ENCODE measurements around the gene PPP1R13L.

The PPP1R13L gene

GRCh38 chr19:45440259-45440638 is 35.4 kb upstream of the PPP1R13L start (continued):
- TF ChIP-seq, protein P1, sequence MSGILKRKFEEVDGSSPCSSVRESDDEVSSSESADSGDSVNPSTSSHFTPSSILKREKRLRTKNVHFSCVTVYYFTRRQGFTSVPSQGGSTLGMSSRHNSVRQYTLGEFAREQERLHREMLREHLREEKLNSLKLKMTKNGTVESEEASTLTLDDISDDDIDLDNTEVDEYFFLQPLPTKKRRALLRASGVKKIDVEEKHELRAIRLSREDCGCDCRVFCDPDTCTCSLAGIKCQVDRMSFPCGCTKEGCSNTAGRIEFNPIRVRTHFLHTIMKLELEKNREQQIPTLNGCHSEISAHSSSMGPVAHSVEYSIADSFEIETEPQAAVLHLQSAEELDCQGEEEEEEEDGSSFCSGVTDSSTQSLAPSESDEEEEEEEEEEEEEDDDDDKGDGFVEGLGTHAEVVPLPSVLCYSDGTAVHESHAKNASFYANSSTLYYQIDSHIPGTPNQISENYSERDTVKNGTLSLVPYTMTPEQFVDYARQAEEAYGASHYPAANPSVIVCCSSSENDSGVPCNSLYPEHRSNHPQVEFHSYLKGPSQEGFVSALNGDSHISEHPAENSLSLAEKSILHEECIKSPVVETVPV (CRISPR knock-in tag; IDR thresholded peaks at IDR 0.05) = no peak
- no peak for TF ChIP-seq ISL1 (CRISPR knock-in tag; IDR thresholded peaks at IDR 0.05)
- TF ChIP-seq TSHZ2 (CRISPR knock-in tag; IDR thresholded peaks at IDR 0.05) = no peak
- no peak for TF ChIP-seq CSDC2 (CRISPR knock-in tag; IDR thresholded peaks at IDR 0.05)
- no peak for TF ChIP-seq SNAI2 (CRISPR knock-in tag; IDR thresholded peaks at IDR 0.05)
- no peak for TF ChIP-seq RARB (CRISPR knock-in tag; IDR thresholded peaks at IDR 0.05)

DNA sequence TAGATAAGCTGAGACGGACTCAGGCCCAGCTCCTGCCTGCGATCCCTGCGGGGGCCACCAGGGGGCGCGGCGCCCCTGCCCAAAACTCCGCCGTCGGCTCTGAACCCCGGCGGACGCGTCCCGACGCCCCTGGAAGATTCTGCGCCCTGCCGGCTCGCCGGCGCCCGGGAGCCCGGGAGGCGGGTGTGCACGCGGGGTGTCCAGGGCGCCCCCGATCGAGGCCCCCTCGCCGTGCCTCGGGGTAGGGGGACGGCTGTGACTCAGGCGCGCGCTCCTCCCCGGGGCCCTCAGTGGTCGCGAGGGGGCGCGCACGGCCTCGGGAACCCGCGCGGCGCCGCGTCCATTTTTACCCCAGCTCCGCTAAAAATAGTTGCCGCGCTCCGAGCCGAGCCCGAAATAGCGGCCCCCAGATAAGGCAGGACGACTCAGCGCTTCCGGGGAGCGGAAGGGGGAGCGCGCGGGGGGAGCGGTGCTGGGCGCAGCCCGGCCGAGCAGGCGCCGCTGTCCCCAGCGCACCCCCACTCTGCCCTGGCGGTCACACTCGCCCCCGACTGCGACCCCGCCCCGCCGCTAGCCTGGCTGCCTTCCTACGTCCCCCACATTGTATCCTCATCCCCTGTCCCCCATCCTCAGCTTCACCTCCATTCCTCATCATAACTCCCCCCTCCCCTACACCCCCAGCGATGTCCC is 34.8 kb upstream of the PPP1R13L start:
- ATAC-seq = peak; percentile 48
- 0 out of 2 replicates have a peak, but pooled peaks have one; percentile 23 for TF ChIP-seq PATZ1 (CRISPR knock-in tag; IDR thresholded peaks at IDR 0.05; ENCODE audit: borderline replicate concordance)
- 0 out of 2 replicates have a peak, but pooled peaks have one; percentile 46 for TF ChIP-seq ZFP3 (CRISPR knock-in tag; IDR thresholded peaks at IDR 0.05)
- TF ChIP-seq SNAI2 (CRISPR knock-in tag; IDR thresholded peaks at IDR 0.05) = no peak
- 0 out of 2 replicates have a peak, but pooled peaks have one; percentile 45 for TF ChIP-seq CSDC2 (CRISPR knock-in tag; IDR thresholded peaks at IDR 0.05)

DNA sequence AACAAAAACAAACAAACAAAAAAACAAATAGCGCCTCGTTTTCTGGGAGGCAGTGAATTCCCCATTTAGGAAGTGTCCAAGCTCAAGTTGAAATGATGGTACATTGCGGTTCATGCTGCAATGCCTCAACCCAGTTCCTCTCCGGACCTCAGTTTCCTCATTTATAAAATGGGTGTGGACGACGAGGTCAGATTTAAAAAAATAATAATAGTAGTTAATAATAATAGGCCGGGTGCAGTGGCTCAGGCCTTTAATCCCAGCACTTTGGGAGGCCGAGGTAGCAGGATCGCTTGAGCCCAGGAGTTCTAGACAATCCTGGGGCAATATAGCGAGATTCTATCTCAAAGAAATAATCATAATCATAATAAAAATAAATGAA is 34.3 kb upstream of the PPP1R13L start:
- no peak for ATAC-seq
- TF ChIP-seq RARB (CRISPR knock-in tag; IDR thresholded peaks at IDR 0.05) (no peak), PATZ1 (CRISPR knock-in tag; IDR thresholded peaks at IDR 0.05; ENCODE audit: borderline replicate concordance) (no peak), OSR1 (CRISPR knock-in tag; IDR thresholded peaks at IDR 0.05) (no peak), ZFP30 (CRISPR knock-in tag; IDR thresholded peaks at IDR 0.05) (no peak), ARNTL (CRISPR knock-in tag; IDR thresholded peaks at IDR 0.05; ENCODE audit: borderline replicate concordance, low read depth) (no peak), ISL1 (CRISPR knock-in tag; IDR thresholded peaks at IDR 0.05) (0 out of 2 replicates have a peak, but pooled peaks have one; percentile 8), ZNF70 (CRISPR knock-in tag; IDR thresholded peaks at IDR 0.05) (no peak), ESRRG (CRISPR knock-in tag; IDR thresholded peaks at IDR 0.05) (no peak), ZC3H10 (CRISPR knock-in tag; IDR thresholded peaks at IDR 0.05) (no peak)

DNA sequence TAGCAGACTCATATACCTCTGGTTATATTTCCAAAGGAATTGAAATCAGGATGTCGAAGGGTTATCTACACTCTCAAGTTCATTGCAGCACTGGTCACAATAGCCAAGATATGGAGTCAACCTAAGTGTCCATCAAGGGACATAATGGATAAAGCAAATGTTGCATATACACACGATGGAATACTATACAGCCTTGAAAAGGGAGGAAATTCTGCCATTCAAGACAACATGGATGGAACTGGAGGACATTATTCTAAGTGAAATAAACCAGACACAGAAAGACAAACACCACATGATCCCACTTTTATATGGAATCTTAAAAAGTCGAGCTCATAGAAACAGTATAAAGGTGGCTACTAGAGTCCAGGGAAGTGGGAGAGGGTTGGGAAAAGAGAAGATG is 32.5 kb upstream of the PPP1R13L start:
- no peak for ATAC-seq
- TF ChIP-seq, protein P1 (CRISPR knock-in tag; IDR thresholded peaks at IDR 0.05) = no peak
- TF ChIP-seq ZNF8 (CRISPR knock-in tag; IDR thresholded peaks at IDR 0.05) (no peak), ZFP3 (CRISPR knock-in tag; IDR thresholded peaks at IDR 0.05) (no peak), RARB (CRISPR knock-in tag; IDR thresholded peaks at IDR 0.05) (no peak), POU6F1 (CRISPR knock-in tag; IDR thresholded peaks at IDR 0.05; ENCODE audit: borderline replicate concordance, low read depth) (no peak), TOX (CRISPR knock-in tag; IDR thresholded peaks at IDR 0.05; ENCODE audit: borderline replicate concordance) (no peak), ZC3H10 (CRISPR knock-in tag; IDR thresholded peaks at IDR 0.05) (no peak), CSDC2 (CRISPR knock-in tag; IDR thresholded peaks at IDR 0.05) (no peak), BACH2 (CRISPR knock-in tag; IDR thresholded peaks at IDR 0.05; ENCODE audit: borderline replicate concordance) (no peak), PPARA (CRISPR knock-in tag; IDR thresholded peaks at IDR 0.05; ENCODE audit: borderline replicate concordance) (no peak), TSHZ2 (CRISPR knock-in tag; IDR thresholded peaks at IDR 0.05) (no peak)
